NCI-H510A treated with DMSO at 0.1 percent for 48 hours (cell line): ENCODE measurements around the gene NHERF1.

Experiments used
- DNase-seq: peaks from one replicate; lab custom pipeline; 2025; lab: John Stamatoyannopoulos, UW

NHERF1 gene

DNA sequence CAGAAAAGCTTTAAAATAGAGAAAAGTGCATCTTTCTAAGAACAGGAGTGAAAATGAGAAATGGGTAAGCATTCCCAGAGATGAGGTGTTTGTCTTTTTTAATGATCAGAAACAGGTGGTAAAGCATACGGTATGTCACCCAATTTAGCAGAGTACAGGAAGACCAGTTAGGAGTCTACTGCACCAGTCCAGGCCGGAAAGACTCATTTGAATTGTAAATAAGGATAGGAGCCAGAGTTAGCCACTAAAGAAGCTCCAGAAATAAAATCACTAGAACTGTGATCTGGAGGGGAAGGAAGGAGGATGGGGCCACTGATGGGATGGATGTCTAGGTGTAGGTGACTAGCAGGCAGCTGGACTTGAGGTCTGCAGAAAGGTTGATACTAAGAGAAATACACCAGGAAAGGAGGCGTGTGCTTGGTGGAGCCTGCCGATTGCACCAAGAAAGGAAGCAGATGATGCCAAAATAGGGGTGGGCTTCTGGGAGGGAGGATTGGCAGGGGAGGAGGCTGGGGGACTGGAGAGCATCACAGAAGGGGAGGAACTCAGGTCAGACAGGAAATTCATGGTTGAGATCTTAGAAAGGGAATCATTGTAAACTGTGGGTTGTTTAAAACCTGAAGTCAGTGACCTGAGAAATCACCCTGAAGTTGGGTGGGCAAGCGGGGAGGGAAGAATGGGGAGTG is 35.8 kb downstream of the NHERF1 start:
- no peak for DNase-seq

DNA sequence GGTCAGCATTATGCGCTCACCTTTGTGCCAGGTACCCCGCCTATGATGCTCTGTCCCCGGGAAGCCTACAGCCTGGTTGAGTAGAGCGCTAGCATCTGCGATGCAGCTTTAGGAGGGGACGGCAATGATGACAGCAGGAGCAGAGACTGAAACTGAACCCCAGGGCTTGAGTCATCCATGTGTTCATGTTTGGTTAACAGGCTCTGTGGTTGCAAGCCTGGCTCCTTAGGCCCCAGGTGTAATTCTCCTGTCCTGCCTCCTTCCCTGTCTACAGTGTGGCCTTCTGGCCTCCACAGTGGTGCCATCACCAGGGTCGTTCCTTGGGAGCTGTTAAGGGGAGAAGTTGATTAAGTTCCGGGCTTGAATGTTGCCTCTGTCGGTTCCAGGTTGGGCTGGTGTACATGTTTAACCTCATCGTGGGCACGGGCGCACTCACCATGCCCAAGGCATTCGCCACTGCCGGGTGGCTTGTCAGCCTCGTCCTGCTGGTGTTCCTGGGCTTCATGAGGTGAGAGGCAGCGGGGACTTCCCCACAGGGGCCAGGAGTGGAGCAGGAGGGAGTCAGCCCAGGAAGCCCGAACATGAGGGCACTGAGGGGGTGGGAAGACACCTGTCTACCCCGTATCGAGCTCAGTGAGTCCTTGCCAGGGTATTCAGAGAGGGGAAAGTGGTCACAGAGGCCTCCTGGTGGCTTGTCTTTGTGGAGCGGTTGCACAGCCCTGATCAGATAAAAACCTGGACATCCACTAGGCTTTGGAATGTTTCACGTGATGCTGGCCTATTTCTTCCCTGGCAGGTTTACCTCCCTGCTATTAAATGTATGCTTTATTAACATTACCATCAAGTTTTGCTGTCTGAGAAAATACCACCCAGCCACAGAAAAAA is 36.9 kb downstream of the NHERF1 start:
- no peak for DNase-seq

DNA sequence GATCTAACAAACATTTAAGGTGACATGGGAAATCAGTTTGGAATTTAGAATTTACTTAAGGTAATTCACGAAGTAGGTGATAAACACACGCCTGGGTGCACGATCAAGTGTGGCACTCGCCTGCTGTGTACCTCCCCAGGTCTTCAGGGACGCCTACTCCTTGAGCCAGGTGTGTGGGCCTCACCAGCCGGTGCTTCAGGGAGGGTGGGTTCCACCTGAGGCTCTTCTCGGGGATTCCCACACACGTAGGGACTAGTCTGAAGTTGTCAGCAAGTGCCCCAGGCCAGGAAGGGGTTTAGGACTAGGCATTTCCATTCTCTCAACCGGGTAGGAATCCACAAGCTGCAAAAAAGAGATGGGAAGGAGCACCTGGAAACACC is 37.5 kb downstream of the NHERF1 start:
- no peak for DNase-seq

DNA sequence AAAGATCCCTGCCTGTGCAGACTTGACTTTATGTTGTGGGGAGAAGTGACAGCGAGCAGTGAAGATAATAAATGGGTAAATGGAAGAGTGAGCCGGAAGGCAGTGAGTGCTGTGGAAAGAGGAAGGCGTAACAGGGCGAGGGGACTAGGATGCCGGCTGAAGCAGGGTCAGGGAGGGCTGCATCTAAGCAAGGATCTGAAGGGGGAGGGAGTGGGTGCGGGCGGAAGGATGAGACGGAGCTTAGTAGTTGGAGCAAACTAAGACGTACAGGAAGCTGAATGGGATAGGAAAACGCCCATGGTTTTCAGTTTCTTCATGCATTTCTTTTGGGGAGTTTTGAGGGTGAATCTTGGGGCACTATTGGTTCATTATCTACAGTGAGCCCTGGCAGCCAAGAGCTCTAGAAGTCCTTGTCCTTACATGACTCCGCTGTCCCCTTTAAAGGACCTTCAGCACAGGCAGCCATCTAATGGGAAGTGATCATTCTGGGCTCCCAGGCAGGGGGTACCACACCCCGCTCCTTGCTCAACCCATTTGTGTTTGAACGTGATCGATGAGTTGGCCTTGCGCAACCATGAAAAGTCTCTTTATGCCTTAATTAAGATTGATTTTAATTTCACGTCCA is 38.1 kb downstream of the NHERF1 start:
- no peak for DNase-seq

DNA sequence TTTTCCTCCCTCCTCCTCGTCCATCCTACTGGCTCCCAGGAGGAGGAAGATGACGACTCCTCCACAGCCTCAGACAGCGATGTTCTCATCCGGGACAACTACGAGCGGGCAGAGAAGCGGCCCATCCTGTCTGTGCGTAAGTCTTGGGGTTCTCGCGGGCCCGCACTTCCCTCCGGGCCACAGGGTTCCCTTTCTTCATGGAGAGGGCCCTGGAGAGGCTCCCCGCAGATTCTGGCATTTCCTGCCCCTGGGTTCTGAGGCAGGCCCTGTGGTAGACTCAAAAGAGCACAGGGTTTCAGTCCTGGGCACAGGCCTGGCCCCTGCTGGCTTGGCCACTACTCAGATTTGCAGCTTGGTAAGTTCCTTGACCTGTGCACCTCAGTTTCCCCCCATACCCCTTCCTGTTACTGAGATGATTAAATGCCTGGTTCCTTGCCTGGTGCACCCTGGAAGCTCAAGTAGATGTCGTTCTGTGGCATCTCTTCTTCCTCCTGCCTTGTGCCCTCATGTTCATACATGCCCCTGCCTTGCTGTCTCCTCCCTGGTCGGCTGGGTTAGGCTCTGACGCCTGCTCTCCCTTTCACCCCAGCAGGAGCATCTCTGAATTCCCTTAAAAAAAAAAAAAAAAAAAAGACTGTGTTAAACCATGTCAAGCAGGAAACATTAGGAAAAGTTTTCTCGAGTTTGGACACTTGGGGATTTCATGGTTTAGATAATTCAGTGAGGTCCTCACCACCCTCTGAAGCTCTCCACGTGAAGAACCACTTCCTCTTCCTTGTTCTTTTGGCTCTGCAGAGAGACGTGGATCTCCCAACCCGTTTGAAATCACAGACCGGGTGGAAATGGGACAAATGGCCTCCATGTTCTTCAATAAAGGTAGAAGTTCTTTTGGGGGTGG is 42.0 kb downstream of the NHERF1 start:
- no peak for DNase-seq

DNA sequence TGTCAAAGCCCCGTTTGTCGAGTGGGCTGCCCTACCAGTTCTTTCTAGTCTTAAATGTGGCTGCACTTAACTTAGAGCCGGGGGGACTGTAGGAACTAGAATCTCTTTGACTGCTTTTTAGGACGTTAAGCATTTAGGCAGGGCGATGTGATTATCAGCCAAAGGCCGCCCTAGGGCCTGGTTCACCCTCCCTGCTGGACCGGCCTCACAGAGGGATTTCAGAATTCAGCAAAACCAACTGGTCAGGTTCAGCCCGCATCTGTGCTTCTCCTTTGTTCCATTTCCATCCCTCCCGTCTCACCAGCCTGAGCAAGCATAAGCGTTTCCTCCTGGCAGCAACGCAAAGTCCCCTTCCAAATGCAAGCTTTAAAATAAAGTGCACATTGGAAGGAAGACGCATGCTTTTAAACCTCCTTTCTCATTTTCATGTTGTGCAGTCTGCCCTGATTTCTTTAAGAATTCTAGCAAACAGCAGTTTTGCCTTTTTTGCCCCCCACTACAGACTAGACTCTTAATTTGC is 44.2 kb downstream of the NHERF1 start:
- no peak for DNase-seq

DNA sequence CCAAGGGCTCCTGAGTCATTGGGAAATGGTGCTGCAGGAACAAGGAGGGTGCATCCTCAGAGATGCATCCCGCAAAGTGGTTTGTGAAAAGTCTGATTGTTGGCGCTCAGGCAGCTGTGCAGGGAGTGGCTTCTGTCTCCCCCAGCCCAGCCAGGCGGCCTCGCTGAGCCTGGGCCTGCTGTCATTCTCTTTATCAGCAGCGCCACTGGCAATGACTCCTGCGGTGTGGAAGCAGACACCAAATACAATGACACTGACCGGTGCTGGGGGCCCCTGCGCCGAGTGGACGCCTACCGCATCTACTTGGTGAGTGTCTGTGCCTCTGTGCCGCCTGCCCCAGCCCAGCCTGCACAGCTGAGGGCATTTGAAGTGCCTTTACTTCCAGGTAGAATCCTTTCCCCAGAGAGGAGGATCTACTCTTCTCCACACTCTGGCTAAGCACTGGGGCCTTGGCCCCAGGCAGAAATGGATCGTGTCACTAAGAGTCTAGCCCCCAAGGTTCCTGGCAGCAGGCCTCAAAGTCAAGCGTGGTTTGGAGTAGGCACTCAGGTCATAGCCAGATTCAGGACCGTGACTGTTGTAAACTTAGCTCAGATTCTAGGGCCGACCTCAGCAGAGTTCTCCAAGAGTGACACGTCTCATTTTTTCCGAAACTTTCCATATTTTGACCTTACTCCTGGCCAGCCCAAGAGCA is 47.0 kb downstream of the NHERF1 start:
- DNase-seq, result no peak

DNA sequence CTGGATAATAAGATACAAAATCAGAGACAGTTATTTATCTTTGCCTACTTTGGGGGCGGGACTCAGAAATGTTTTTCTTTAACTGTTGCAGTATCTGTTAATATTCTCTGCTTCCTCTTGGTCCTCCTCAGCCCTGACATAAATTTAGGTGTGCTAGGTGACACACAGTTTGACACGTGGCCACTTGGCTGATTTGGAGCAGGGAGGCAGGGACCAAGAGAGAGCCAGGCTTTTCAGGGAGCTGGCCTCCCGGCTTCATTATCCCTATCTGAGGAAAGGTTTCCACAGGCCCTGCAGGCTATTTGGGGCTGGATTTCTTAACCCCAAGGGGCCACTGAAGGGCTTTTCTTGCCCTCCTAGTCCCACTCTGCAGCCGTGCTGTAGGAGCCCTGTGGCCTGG is 47.8 kb downstream of the NHERF1 start:
- no peak for DNase-seq

DNA sequence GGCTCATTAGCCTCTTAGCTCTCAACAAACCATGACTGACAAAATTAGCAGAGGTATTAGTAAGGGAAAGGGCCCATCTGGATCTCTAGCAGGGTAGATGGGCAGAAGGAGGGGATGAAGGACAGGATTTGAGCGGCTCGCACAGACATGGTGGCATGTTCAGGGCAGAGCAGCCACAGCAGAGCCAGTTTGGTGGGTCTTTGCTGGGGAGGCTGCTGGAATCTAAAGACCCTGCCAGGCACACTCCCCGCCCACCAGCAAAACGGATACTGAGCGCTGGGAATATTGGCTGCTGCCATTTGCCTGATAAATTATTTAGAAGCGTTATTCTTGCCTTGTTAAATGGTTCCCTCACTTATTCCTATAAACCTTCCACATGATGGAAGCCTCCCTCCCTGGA is 48.4 kb downstream of the NHERF1 start:
- DNase-seq, result no peak

DNA sequence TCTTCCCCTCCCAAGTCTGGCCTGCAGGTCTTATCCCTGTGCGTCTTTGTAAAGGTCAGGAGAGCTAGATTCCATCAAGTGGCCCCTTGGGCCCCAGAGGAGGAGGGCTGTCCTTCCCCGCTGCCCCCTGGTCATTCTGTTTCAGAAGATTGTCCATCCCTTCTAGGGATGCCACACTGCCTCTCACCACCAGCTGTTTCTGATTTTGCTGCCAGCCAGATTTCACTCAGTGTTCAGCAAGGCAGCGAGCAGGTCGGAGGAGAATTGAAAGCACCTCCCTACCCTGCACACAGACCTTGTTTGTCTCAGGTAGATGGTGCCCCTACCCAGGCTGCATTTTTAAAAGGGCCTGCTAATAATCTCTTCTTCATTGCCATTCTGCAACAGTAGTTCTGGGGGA is 49.4 kb downstream of the NHERF1 start:
- no peak for DNase-seq

DNA sequence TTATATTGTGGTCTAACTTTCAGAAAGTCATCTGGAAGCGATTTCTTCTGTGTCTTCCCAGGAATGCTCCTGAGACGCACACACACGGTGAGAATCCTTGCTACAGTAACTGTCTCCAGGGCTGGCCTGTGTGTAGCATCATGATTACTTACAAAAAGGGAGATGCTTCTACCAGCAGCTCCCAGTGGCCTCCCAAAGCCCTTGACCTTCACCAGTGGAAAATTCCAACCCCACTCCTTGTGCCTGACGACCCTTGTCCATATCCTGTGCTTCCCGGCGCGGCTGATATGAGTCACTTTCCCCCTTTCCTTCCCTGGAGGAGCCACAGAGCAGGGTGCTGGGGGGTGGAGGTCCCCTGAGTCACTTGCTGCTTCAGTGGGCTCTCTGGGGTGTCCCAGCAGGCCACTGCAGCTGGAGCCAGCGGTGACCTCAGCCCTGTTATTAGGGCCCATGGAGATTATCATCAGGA is 49.8 kb downstream of the NHERF1 start:
- no peak for DNase-seq

DNA sequence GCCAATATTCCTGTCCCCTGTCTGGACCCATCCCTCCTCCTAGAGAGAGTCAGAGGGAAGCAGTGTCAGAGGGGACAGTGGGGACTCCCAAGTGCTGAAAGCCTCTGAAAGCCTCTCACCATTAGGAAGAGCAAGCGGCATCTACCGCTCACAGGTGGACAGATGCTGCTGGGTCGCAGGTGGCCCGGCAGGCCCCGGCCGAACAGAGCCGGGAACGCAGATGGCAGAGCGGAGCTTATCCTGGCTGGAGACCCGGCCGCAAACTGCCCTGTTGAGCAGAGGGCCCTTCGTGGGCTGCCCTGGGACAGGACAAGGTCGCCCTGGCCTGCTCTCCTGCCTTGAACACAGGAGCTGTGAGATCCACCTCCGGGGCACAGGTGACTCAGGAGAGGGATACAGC is 50.7 kb downstream of the NHERF1 start:
- no peak for DNase-seq

DNA sequence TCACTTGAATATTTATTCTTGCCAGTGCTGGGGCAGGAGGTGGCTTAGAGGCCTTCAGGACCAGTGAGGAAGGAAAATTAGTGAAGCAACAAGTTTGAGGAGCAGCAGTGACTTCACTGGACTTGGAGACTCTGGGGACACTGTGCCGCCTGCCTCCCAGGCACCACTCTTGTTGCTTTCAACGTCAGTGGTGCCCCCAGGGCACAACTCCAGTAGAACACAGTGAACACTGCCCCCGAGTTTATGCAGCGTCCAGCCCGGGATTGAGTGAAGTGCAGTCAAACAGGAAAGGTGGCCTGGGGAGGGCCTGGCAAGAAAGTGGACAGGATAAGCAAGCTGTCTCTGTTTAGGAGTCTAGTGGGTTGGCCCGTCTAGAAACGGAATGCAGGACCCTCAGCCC is 52.1 kb downstream of the NHERF1 start:
- DNase-seq, result no peak

DNA sequence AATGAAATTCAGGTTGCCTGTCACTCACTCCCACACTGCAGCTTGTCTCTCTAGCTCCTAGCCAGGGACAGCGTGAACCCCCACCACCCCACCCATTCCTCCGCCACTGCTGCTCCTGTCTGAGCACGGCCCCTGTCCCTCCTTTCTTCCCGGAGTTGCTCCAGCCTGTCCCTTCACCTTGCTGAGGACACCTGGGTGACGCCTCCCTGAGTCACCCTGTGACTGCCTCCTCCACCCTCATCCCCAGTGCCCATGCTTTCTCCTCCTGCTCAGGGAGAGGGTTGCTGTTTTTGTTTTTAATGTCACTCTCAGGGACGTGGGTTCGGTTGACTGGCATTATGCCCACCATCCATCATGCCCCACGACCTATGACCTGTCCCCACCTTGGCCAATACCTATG is 53.5 kb downstream of the NHERF1 start:
- no peak for DNase-seq

DNA sequence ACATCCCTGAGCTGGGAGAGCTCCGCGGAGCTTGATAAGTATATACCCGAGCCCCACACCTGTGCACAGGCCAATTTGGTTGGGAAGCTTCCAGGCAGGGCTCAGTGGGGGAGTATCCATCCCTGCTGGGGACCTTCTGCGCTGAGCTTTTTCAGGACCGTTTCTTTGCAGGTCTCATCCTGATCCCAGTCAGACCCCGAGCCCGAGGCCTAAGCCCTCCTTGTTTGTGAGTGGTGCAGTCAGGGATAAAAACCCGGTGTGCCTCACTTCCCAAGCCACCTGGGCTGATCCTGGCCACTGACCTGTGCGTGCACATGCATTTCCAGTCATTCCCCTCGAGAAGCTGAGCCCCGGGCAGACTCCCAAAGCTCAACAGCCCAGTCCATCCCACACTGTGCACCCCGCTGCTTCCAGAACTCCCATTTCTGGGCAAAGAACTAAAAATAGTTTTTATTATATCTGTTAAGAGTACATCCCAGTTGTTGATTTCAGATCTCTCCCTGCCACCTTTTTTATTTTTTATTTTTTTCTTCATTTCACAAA is 55.0 kb downstream of the NHERF1 start:
- no peak for DNase-seq

DNA sequence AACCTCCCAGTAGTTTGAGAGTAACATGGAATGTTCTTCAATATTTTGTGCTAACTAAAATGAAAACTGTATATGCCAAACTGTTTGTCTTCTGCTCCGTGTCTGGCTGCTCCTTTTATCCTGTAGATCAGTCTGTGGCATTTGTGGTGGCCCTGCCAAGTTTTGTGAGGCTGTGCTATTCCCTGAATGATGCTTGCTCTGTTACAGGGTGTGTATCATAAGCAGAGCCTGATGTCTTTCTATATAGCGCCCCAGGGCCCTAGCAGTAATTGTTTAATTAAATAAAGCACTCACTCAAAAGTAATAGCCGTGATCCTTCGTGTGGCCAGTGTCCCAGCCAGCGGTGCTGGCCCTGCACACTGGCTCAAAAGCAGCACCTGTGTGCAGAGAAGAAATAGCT is 55.5 kb downstream of the NHERF1 start:
- DNase-seq, result no peak

DNA sequence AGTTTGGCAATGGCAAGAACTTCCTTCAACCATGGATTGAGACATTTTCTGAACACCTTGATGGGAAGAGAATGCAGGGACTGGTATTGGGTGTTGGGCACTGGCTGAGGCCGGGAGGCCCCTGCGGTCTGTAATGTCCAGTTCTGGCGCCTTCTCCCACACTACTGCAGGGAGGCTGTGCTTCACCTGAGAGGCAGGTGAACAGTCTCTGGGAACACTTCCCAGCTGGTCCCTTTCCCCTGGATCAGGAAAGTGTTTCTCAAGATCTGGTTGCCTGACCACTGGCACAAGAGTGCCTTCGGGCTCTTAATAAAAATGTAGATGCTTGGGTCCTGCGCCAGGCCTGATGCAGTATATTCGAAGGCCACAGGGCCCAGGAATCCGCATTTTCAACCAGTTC is 56.3 kb downstream of the NHERF1 start:
- DNase-seq, result no peak

DNA sequence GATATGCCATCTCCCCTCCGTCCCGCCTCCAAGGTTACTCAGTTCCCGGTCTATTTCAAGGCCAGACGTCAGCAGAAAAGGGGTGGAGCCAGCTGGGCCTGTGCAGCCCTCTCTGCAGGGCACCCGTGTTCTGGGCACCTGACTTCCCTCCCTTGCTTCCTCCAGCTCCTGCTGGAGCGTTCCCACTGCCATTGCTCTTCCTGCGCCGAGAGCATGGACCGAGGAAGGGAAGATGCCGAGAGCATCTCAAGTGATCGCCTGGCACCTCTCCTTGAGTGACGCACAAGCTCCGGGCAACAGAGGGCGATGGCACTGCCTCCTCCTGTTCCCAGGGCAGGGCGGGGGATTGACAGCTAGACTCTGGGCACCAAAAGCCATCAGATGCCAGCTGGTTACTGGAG is 57.2 kb downstream of the NHERF1 start:
- no peak for DNase-seq

DNA sequence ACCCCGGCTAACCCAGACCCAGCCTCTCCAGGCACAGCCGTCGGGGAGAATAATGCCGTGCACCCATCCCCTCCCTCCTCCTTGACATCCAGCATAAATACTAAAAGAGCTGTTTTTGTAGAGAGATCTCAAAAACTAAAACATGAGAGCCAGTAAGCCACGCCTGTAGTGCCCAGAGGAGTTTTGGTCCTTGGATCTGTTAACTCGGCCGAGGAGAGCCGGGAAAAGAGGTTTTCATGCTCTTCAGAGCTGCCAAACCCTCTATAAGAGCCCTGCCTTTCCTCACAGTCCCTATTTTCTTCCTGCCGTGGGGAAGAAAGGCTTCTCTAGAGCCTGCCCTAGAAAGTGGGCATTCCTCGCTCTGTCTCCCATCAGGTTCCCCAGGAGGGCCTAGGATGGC is 57.9 kb downstream of the NHERF1 start:
- DNase-seq, result no peak

DNA sequence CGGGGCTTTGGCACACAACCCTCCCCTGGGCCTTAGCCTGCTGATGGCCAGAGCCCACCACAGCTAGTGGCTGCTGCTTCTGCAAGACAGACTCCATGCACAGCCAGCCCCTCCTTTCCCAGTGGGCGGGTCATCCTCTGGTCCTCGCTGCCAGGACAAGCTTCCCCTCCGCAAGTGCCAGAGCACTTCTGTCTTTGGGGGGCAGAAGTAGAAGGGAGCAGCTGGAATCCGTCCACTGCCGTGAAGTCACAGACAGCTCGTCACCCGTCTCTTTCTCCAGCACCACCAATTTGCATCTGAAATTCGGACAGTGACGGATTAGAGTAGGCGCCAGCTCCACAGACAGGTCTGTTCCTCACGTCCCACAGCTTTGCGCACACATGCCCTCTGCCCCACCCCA is 59.0 kb downstream of the NHERF1 start:
- no peak for DNase-seq

DNA sequence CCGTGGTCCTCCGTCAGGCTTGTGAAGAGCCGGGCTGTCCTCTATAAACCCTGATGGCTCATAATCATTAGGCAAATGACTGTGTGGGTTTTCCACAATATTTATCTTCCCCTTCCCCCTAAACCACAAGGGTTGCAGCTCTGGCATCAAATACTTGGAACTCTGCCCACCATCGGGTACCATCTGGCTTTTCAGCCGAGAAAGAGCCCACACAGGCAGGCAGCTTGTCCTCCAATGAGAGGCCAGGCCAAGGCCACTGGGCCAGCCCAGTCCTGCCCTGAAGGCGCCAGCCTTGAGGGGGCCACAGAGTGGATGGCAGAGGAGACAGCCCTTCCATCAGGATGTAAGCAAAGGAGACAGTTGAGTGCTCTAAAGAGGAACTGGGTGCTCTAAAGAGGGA is 59.5 kb downstream of the NHERF1 start:
- peak; percentile 74 for DNase-seq
